Neural progenitor cell (in vitro differentiated cells): ENCODE data around the gene MAIP1. TPM values are rescaled to one million over a fixed set of nuclear protein-coding genes. Genes with fewer than 3 reads are reported as not detected.
"Not testable (repeated sequence)": the region's sequence is repeated elsewhere in the genome, so short reads cannot be mapped to it uniquely, and the experiment has no call there.

Experiments used
- DNase-seq: peaks from one replicate; pipeline ENCODE4 v3.0.0-alpha.2; 2016; ENCODE audit warnings: low spot score
- H2AFZ ChIP-seq: fragments of 200-600 bp; sonication (generic); replicated peaks from 2 replicates; pipeline ENCODE4 v1.6.1; 2016; ENCODE audit warnings: antibody characterized with exemption
- H3F3A ChIP-seq: fragments of 200-600 bp; sonication (generic); 2 replicates; pipeline ENCODE4 v1.6.1; 2016; ENCODE audit warnings: antibody characterized with exemption, low read depth
- H3K27ac ChIP-seq: fragments of 200-600 bp; sonication (generic); 2 replicates; pipeline ENCODE4 v1.5.1; 2016; ENCODE audit warnings: mild to moderate bottlenecking
- H3K27me3 ChIP-seq: fragments of 200-600 bp; sonication (generic); 2 replicates; pipeline ENCODE4 v1.6.1; 2016; ENCODE audit warnings: mild to moderate bottlenecking, moderate library complexity
- H3K36me3 ChIP-seq: fragments of 200-600 bp; sonication (generic); 2 replicates; pipeline ENCODE4 v1.5.1; 2016
- H3K4me1 ChIP-seq: fragments of 200-600 bp; sonication (generic); 2 replicates; pipeline ENCODE4 v1.6.1; 2016; ENCODE audit warnings: mixed run types
- H3K4me2 ChIP-seq: fragments of 200-600 bp; sonication (generic); 2 replicates; pipeline ENCODE4 v1.6.1; 2016
- H3K4me3 ChIP-seq: fragments of 200-600 bp; sonication (generic); 2 replicates; pipeline ENCODE4 v1.5.1; 2016
- H3K79me2 ChIP-seq: fragments of 200-600 bp; sonication (generic); 2 replicates; pipeline ENCODE4 v1.6.1; 2016; ENCODE audit warnings: low read depth
- H3K9ac ChIP-seq: fragments of 200-600 bp; sonication (generic); 2 replicates; pipeline ENCODE4 v1.6.1; 2016
- H3K9me3 ChIP-seq: fragments of 200-600 bp; sonication (generic); 2 replicates; pipeline ENCODE4 v1.5.1; 2016; ENCODE audit warnings: low read depth
- H4K20me1 ChIP-seq: fragments of 200-600 bp; sonication (generic); 2 replicates; pipeline ENCODE4 v1.6.1; 2016; ENCODE audit warnings: low read depth
- H3K27ac Mint-ChIP-seq: 3 replicates; pipeline ENCODE4 v1.8.0; 2021; ENCODE audit warnings: mixed read lengths
- H3K27me3 Mint-ChIP-seq: 2 replicates; pipeline ENCODE4 v1.8.0; 2022; ENCODE audit warnings: low read depth, mild to moderate bottlenecking, inconsistent platforms, moderate library complexity, mixed read lengths; ENCODE audit not compliant: insufficient read depth
- H3K36me3 Mint-ChIP-seq: 3 replicates; pipeline ENCODE4 v1.8.0; 2021; ENCODE audit warnings: mixed read lengths
- H3K4me1 Mint-ChIP-seq: 3 replicates; pipeline ENCODE4 v1.8.0; 2021; ENCODE audit warnings: mixed read lengths
- H3K4me3 Mint-ChIP-seq: 3 replicates; pipeline ENCODE4 v1.8.0; 2021; ENCODE audit warnings: mild to moderate bottlenecking, moderate library complexity, mixed read lengths
- H3K9me3 Mint-ChIP-seq: 3 replicates; pipeline ENCODE4 v1.8.0; 2020; ENCODE audit warnings: mixed read lengths
- EZH2 ChIP-seq: fragments of 200-600 bp; sonication (generic); IDR thresholded peaks from 2 replicates; pipeline ENCODE4 v1.6.1; 2017; ENCODE audit warnings: antibody characterized with exemption, mild to moderate bottlenecking, moderate library complexity
- EZH2phosphoT487 ChIP-seq: fragments of 200-600 bp; sonication (generic); IDR thresholded peaks from 2 replicates; pipeline ENCODE4 v1.6.1; 2017; ENCODE audit warnings: antibody characterized with exemption
- total RNA-seq: library from RNA; depleted of rRNA; stranded (reverse); fragments of >200 nt; gene quantifications from 2 replicates; pipeline ENCODE4 v1.2.3, GENCODE V29; 2015; ENCODE audit warnings: low replicate concordance
- TF ChIP-seq, protein P1 (sequence below): fragments of 200-600 bp; sonication (generic); IDR thresholded peaks from 2 replicates; pipeline ENCODE4 v1.5.1; 2017; ENCODE audit warnings: antibody characterized with exemption, mild to moderate bottlenecking

The MAIP1 gene
- total RNA-seq, 1 donor from 2014 or later = 14.0 TPM

DNA sequence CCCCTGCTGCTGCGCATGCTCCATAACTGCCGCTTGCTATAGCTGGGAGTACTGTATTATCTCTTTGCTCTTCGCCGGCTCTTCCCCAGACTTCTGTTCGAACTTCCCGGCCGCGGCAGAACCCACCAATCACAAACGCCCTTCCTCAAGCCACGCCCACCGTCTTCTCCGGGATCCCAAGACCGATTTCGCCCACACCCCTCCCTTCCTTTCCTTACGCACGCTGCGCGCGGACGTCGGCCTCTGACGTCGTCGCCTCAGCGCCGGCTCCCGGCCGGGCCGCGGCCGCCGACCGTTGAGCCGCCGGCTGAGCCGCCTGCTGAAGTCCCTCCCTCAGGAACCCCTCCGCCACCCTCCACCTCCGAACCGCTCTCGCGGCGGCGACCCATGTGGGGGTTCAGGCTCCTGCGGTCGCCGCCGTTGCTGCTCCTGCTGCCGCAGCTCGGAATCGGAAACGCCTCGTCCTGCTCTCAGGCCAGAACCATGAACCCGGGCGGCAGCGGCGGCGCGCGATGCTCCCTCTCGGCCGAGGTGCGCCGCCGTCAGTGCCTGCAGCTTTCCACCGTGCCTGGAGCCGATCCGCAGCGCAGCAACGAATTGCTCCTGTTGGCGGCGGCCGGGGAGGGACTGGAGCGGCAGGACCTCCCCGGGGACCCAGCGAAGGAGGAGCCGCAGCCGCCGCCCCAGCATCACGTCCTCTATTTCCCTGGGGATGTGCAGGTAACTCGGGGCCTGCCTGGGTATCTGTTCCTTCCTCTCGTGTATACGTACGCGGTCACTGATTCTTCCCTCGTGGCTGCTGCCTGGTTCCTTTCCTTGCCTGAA is 44.1 kb upstream of the MAIP1 start, which contains the start of gene C2orf69:
TSS of gene C2orf69 (plus strand) at position 242 of the 825 bp plus-strand sequence. CDS start at position 388, 146 bp downstream.
- Histone ChIP-seq H4K20me1 (peaks cover 20% of the 10 kb centered on the region), H3K36me3 (peaks cover 25% of the 10 kb centered on the region), H3K9me3 (no peaks in the 10 kb centered on the region), H3K27me3 (no peaks in the 10 kb centered on the region), H3K4me2 (peak within 1 kb of the TSS; percentile 79), H3K79me2 (peaks cover 51% of the 10 kb centered on the region), H3K4me3 (peak within 1 kb of the TSS; percentile 78), H2AFZ (peak within 1 kb of the TSS; percentile 91), H3K27ac (peak within 1 kb of the TSS; percentile 94), H3K4me1 (peaks cover 21% of the 10 kb centered on the region), H3F3A (peaks cover 18% of the 10 kb centered on the region), H3K9ac (peak within 1 kb of the TSS; percentile 82)
- peaks cover 12% of the 10 kb centered on the region for H3K9me3 Mint-ChIP-seq
- H3K27me3 Mint-ChIP-seq = peaks cover 4% of the 10 kb centered on the region
- H3K4me3 Mint-ChIP-seq = peak within 1 kb of the TSS; percentile 98
- peaks cover 24% of the 10 kb centered on the region for H3K4me1 Mint-ChIP-seq
- peak within 1 kb of the TSS; percentile 98 for H3K27ac Mint-ChIP-seq
- peak; percentile 99 for DNase-seq
- H3K36me3 Mint-ChIP-seq = peaks cover 23% of the 10 kb centered on the region
- no peak for TF ChIP-seq EZH2

DNA sequence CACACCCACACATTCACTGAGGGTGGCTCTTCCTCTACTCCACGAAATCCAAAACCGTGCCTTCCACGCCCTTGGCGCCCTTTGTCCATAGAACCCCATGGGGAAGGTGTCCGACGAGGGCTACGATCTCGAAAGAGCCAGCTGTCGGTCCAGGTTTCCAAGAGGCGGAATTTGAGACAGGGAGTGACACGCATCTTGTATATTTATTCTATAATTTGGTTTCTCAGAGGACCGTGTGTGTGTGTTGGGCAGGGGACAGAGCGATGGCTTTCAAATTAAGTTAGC is 43.6 kb upstream of the MAIP1 start:
- H3K4me1 Mint-ChIP-seq = peaks cover 24% of the 10 kb centered on the region
- Histone ChIP-seq H3K4me1 (peaks cover 21% of the 10 kb centered on the region), H4K20me1 (peaks cover 20% of the 10 kb centered on the region), H3K4me2 (peak overlapping the region; percentile 79), H3K27me3 (no peaks in the 10 kb centered on the region), H3K36me3 (peaks cover 29% of the 10 kb centered on the region), H3K9me3 (peaks cover 4% of the 10 kb centered on the region), H3F3A (peaks cover 18% of the 10 kb centered on the region), H3K9ac (peak overlapping the region; percentile 82), H3K27ac (peak overlapping the region; percentile 94), H3K4me3 (peak overlapping the region; percentile 78), H2AFZ (peak overlapping the region; percentile 74), H3K79me2 (peaks cover 56% of the 10 kb centered on the region)
- H3K36me3 Mint-ChIP-seq = peaks cover 29% of the 10 kb centered on the region
- TF ChIP-seq EZH2phosphoT487 = no peak
- TF ChIP-seq, protein P1, sequence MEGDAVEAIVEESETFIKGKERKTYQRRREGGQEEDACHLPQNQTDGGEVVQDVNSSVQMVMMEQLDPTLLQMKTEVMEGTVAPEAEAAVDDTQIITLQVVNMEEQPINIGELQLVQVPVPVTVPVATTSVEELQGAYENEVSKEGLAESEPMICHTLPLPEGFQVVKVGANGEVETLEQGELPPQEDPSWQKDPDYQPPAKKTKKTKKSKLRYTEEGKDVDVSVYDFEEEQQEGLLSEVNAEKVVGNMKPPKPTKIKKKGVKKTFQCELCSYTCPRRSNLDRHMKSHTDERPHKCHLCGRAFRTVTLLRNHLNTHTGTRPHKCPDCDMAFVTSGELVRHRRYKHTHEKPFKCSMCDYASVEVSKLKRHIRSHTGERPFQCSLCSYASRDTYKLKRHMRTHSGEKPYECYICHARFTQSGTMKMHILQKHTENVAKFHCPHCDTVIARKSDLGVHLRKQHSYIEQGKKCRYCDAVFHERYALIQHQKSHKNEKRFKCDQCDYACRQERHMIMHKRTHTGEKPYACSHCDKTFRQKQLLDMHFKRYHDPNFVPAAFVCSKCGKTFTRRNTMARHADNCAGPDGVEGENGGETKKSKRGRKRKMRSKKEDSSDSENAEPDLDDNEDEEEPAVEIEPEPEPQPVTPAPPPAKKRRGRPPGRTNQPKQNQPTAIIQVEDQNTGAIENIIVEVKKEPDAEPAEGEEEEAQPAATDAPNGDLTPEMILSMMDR = no peak
- TF ChIP-seq EZH2 = no peak
- H3K27ac Mint-ChIP-seq = peak overlapping the region; percentile 98
- H3K27me3 Mint-ChIP-seq = peaks cover 4% of the 10 kb centered on the region
- H3K4me3 Mint-ChIP-seq = peak overlapping the region; percentile 98
- H3K9me3 Mint-ChIP-seq = peaks cover 17% of the 10 kb centered on the region
- no peak for DNase-seq

DNA sequence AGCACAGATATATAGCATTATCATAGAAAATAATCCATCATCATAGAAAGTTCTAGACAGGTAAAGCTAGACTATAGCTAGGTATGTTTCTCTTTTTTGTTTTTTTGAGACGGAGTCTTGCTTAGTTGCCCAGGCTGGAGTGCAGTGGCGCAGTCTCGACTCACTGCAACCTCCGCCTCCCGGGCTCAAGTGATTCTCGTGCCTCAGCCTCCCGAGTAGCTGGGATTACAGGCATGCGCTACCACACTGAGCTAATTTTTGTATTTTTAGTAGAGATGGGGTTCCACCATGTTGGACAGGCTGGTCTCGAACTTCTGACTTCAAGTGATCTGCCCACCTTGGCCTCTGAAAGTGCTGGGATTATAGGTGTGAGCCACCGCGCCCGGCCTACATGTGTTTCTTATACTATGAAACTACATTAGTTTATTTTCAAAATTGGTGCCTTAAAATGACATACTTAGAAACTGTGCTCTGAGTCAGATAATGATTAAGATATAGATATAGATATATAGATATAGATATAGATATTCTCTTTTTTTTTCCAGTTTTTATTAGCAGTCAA is 42.7 kb upstream of the MAIP1 start:
- Mint-ChIP-seq H3K36me3 (peaks cover 37% of the 10 kb centered on the region), H3K4me3 (peak overlapping the region; percentile 98), H3K9me3 (peaks cover 24% of the 10 kb centered on the region), H3K4me1 (peaks cover 24% of the 10 kb centered on the region)
- H3K4me1 ChIP-seq = peaks cover 21% of the 10 kb centered on the region
- not testable (repeated sequence) for H3K27me3 ChIP-seq, DNase-seq, H3K27me3 Mint-ChIP-seq, H3K27ac ChIP-seq, H2AFZ ChIP-seq, H3K9me3 ChIP-seq, H3K27ac Mint-ChIP-seq
- H3K36me3 ChIP-seq = peaks cover 37% of the 10 kb centered on the region
- peak overlapping the region; percentile 82 for H3K9ac ChIP-seq
- H3K4me2 ChIP-seq = peak overlapping the region; percentile 79
- peaks cover 65% of the 10 kb centered on the region for H3K79me2 ChIP-seq
- peaks cover 20% of the 10 kb centered on the region for H4K20me1 ChIP-seq
- peaks cover 18% of the 10 kb centered on the region for H3F3A ChIP-seq
- H3K4me3 ChIP-seq = peak overlapping the region; percentile 78

DNA sequence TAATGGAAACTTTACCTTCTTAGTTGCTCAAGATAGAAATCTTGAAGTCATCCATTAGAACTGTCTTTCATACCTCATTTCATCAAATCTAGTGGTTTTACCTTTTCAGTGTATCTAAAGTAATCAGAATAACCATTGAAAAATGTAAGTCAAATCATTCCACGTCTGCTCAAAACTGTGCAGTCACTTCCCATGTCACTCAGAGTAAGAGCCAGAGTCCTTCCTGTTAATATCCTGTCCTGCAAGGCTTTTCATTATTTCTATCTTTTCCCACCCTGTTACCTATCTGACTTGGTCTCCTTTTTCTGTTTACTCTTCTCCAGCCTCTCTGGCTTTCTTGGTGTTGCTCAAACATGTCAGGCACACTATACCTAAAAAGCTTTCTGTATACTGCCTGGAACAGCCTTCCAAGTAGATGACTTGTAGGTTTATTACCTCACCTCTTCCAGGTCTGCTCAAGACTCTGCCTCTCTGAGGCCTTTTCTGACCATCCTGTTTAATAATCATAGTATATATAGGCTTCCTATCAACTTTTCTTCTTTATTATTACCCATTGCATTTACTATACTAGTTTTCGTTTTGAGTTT is 40.9 kb upstream of the MAIP1 start:
- Mint-ChIP-seq H3K9me3 (peaks cover 38% of the 10 kb centered on the region), H3K27ac (no peak overlapping the region), H3K4me1 (peaks cover 24% of the 10 kb centered on the region), H3K36me3 (peaks cover 52% of the 10 kb centered on the region), H3K27me3 (peaks cover 4% of the 10 kb centered on the region), H3K4me3 (peak overlapping the region; percentile 24)
- peaks cover 21% of the 10 kb centered on the region for H3K4me1 ChIP-seq
- TF ChIP-seq EZH2 (no peak), EZH2phosphoT487 (no peak)
- TF ChIP-seq, protein P1 = no peak
- H3K27ac ChIP-seq = no peak overlapping the region
- no peak overlapping the region for H3K9ac ChIP-seq
- H3K4me3 ChIP-seq = peak overlapping the region; percentile 23
- no peak for DNase-seq
- H2AFZ ChIP-seq = no peak overlapping the region
- H3K36me3 ChIP-seq = peaks cover 49% of the 10 kb centered on the region
- peaks cover 24% of the 10 kb centered on the region for H4K20me1 ChIP-seq
- H3K27me3 ChIP-seq = no peaks in the 10 kb centered on the region
- peaks cover 8% of the 10 kb centered on the region for H3K9me3 ChIP-seq
- H3K79me2 ChIP-seq = peaks cover 83% of the 10 kb centered on the region
- H3F3A ChIP-seq = peaks cover 22% of the 10 kb centered on the region
- H3K4me2 ChIP-seq = peak overlapping the region; percentile 68
